GM12864 (cell line): ENCODE measurements around the gene MAP4K4.

Experiments
- DNase-seq: peaks from one replicate; pipeline ENCODE4 v3.0.0-alpha.2; 2011; ENCODE audit warnings: low read depth
- H3K4me3 ChIP-seq: 2 replicates; pipeline ENCODE4 v1.5.1; 2011; ENCODE audit warnings: mild to moderate bottlenecking, low read depth, low read length, control low read depth
- CTCF ChIP-seq: IDR thresholded peaks from 2 replicates; pipeline ENCODE4 v1.5.1; 2011; ENCODE audit warnings: low read depth, mild to moderate bottlenecking, moderate library complexity, low read length, control low read depth, inconsistent platforms; ENCODE audit errors: missing control alignments

The MAP4K4 gene

GRCh38 chr2:101806123-101806522, 108.6 kb downstream of the MAP4K4 start:
- TF ChIP-seq CTCF, result no peak
- H3K4me3 ChIP-seq, result no peak overlapping the region
- no peak for DNase-seq

- H3K4me3 ChIP-seq, result no peak overlapping the region
- TF ChIP-seq CTCF, result no peak
- DNase-seq, result no peak
Measured at GRCh38 chr2:101806701-101807100, 109.2 kb downstream of the MAP4K4 start.

- TF ChIP-seq CTCF, result no peak
- no peak overlapping the region for H3K4me3 ChIP-seq
- DNase-seq, result no peak
Measured at GRCh38 chr2:101807242-101807641, 109.7 kb downstream of the MAP4K4 start.

GRCh38 chr2:101808006-101808562, 110.6 kb downstream of the MAP4K4 start:
- TF ChIP-seq CTCF, result no peak
- no peak for DNase-seq
- no peak overlapping the region for H3K4me3 ChIP-seq

GRCh38 chr2:101809698-101810097, 112.2 kb downstream of the MAP4K4 start:
- TF ChIP-seq CTCF, result no peak
- no peak for DNase-seq
- no peak overlapping the region for H3K4me3 ChIP-seq

GRCh38 chr2:101811226-101812015, 113.9 kb downstream of the MAP4K4 start:
- DNase-seq, result no peak
- H3K4me3 ChIP-seq, result no peak overlapping the region
- TF ChIP-seq CTCF, result no peak

GRCh38 chr2:101812226-101812625, 114.7 kb downstream of the MAP4K4 start:
- DNase-seq, result no peak
- no peak for TF ChIP-seq CTCF
- no peak overlapping the region for H3K4me3 ChIP-seq
